ENCODE data around the gene SUSD1.

GRCh38 chr9:112076814-112077213, 98.3 kb downstream of the SUSD1 start:
- TF ChIP-seq CTCF (IDR thresholded peaks at IDR 0.05) = no peak
- TF ChIP-seq POLR2A (IDR thresholded peaks at IDR 0.05) = no peak
- TF ChIP-seq POLR2AphosphoS5 (IDR thresholded peaks at IDR 0.05) = no peak

Data from transverse colon (tissue), 4 donors.